Measurements from ENCODE around the gene PKNOX2.

PKNOX2 gene

GRCh38 chr11:125241104-125241503 is 76.6 kb downstream of the PKNOX2 start:
- DNase-seq (ENCODE audit: low read depth in 1 of 2, low spot score in 1 of 2): no peak
- H3K4me3 ChIP-seq (replicated peaks; ENCODE audit: insufficient read depth, low read length): no peak overlapping the region
- TF ChIP-seq REST (IDR thresholded peaks at IDR 0.05; ENCODE audit: insufficient replicate concordance, low read depth): no peak
- TF ChIP-seq POLR2AphosphoS5 (IDR thresholded peaks at IDR 0.05; ENCODE audit: low read depth): no peak
- no peak for TF ChIP-seq SPI1 (IDR thresholded peaks at IDR 0.05; ENCODE audit: borderline replicate concordance, low read depth)
- no peak for TF ChIP-seq GABPA (IDR thresholded peaks at IDR 0.05; ENCODE audit: low read depth)
- no peak for TF ChIP-seq CTCF (IDR thresholded peaks at IDR 0.05; ENCODE audit: insufficient read depth, low read length)
- H3K27ac ChIP-seq (replicated peaks): no peak overlapping the region
- H3K27me3 ChIP-seq (ENCODE audit: insufficient read depth, poor library complexity, severe bottlenecking): peaks cover 2% of the 10 kb centered on the region

GRCh38 chr11:125242141-125242775 is 77.7 kb downstream of the PKNOX2 start:
- no peak overlapping the region for H3K27ac ChIP-seq (replicated peaks)
- DNase-seq (ENCODE audit: low read depth in 1 of 2, low spot score in 1 of 2): no peak
- H3K4me3 ChIP-seq (replicated peaks; ENCODE audit: insufficient read depth, low read length): no peak overlapping the region
- TF ChIP-seq SPI1 (IDR thresholded peaks at IDR 0.05; ENCODE audit: borderline replicate concordance, low read depth) (no peak), CTCF (IDR thresholded peaks at IDR 0.05; ENCODE audit: insufficient read depth, low read length) (no peak), REST (IDR thresholded peaks at IDR 0.05; ENCODE audit: insufficient replicate concordance, low read depth) (no peak), POLR2AphosphoS5 (IDR thresholded peaks at IDR 0.05; ENCODE audit: low read depth) (no peak), GABPA (IDR thresholded peaks at IDR 0.05; ENCODE audit: low read depth) (no peak)
- peaks cover 2% of the 10 kb centered on the region for H3K27me3 ChIP-seq (ENCODE audit: insufficient read depth, poor library complexity, severe bottlenecking)

GRCh38 chr11:125244166-125244565 is 79.6 kb downstream of the PKNOX2 start:
- H3K27ac ChIP-seq (replicated peaks): no peak overlapping the region
- no peak overlapping the region for H3K4me3 ChIP-seq (replicated peaks; ENCODE audit: insufficient read depth, low read length)
- DNase-seq (ENCODE audit: low read depth in 1 of 2, low spot score in 1 of 2): no peak
- no peak for TF ChIP-seq SPI1 (IDR thresholded peaks at IDR 0.05; ENCODE audit: borderline replicate concordance, low read depth)
- no peak for TF ChIP-seq CTCF (IDR thresholded peaks at IDR 0.05; ENCODE audit: insufficient read depth, low read length)
- TF ChIP-seq REST (IDR thresholded peaks at IDR 0.05; ENCODE audit: insufficient replicate concordance, low read depth): no peak
- no peak for TF ChIP-seq POLR2AphosphoS5 (IDR thresholded peaks at IDR 0.05; ENCODE audit: low read depth)
- no peak for TF ChIP-seq GABPA (IDR thresholded peaks at IDR 0.05; ENCODE audit: low read depth)
- peaks cover 2% of the 10 kb centered on the region for H3K27me3 ChIP-seq (ENCODE audit: insufficient read depth, poor library complexity, severe bottlenecking)
